GM18873 (cell line): Measurements from ENCODE around the gene KISS1R.
A peak's percentile ranks its signal among the peaks of the same experiment; 100 is the strongest.
"Not testable (repeated sequence)": the region's sequence is repeated elsewhere in the genome, so short reads cannot be mapped to it uniquely, and the experiment has no call there.

Experiments used
- ATAC-seq: cut with Tn5 transposase; IDR thresholded peaks from one replicate; pipeline ENCODE4 v1.9.1; 2021; ENCODE audit warnings: mild to moderate bottlenecking, moderate library complexity, moderate number of reproducible peaks; ENCODE audit not compliant: unreplicated experiment, low FRiP score

Gene KISS1R

DNA sequence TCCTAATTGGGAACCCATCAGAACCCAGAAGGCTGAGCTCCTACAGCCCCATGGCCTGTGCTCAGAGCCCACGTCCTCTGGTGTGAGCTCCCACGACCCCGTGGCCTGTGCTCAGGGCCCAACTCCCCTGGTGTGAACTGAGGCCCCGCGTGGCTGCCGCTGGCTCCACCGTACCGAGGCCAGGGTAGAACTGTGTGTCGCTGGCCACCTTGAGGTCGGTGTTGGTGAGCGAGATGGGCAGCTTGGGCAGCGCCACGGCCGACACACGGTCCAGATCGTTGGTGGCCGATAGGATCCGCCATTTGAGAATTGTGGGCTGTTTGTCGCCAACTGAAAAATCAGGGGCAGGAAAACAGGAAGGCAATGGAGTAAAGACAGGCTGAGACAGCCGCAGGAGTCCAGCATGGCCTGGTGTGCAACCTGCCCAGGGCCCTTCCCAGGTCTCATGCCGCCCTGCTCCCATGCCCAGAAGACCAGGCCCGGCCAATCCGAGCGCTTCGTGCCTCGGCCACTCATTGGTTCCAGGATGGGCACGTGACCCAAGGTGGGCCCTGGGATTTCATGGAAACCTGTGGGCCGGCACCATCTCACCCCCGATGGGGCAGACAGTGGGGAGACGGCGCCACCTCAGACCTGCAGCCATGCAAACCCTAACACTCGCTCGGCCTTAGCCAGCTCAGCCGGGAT, 35.6 kb upstream of the KISS1R start:
- no peak for ATAC-seq

DNA sequence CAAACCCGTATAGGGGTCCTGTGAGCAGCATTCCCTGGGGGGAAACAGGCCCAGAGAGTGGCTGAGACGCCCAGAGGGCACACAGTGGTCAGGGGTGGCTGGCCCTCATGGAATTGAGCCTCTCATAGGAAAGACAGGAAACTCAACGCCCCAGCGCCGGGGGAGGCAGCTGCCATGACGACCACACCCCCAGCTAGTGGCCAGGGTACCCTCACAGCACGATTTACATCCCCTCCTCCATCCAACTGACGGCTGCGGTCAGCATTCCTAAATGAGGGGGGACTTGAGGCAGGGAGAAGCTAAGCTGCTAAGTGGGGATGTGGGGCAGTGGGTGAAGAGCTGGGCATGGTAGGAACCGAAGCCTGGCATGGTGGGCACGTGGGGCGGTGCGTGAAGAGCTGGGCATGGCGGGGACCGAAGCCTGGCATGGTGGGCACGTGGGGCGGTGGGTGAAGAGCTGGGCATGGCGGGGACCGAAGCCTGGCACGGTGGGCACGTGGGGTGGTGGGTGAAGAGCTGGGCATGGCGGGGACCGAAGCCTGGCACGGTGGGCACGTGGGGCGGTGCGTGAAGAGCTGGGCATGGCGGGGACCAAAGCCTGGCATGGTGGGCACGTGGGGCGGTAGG, 34.1 kb upstream of the KISS1R start:
- no peak for ATAC-seq

DNA sequence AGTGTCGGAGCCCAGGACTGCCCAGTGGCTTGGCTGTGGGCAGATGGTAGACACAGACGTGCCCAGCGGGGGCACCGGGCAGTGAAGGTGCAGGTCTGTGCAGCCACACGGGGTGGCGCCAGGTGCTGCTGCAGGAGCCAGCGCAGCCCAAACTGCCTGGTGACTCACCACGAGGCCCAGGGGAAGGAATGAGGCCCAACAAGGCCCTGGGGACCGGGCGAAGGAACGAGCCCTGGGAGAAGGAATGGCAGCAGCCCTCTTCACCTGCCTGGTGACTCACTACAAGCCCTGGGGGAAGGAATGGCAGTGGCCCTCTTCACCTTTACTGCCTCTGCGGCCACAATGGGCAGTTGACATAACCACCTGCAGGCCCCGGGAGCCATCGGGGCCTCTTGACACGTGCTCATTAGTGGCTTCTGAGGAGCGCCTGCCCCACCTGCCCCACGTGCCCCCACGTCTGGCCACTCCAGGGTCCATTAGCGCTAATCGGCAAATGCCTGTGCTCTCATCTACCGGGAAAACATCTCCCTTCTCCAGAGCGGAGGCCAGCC, 33.4 kb upstream of the KISS1R start:
- ATAC-seq, result no peak

DNA sequence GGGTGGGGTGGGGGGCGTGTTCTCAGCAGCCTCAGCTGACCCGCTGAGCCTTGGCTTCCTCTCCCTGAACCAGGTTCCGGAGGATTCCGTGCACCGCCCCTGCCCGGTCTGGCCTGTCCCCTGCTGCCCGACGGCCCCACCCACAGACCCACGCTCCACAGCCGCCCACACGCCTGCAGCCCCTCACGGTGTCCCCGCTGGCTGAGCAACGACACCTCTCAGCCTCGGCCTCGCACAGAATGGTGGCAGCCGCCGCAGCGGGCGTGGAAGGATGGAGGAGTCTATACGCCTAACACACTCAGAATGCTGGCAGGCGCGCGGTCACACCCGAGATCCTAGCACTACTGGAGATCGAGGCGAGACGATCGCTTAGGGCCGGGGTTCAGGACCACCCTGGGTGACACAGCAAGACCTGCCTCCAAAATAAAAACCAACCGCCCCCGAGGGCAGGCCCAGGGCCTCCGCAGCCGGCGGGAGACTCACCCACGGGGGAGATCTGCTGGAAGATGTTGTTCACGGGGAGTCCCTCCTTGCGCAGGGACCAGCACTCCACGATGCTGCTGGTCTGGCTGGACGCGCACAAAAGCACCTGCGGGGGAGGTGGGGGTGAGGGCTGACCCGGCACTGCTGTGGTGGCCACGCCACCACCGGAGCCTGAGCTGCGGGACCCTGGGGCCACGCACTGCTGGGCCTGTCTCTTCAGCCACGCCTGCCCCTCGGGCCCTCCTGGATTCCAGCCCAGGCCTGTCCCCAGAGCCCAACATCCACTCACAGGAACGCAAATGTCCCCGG, 32.5 kb upstream of the KISS1R start:
- no peak for ATAC-seq

DNA sequence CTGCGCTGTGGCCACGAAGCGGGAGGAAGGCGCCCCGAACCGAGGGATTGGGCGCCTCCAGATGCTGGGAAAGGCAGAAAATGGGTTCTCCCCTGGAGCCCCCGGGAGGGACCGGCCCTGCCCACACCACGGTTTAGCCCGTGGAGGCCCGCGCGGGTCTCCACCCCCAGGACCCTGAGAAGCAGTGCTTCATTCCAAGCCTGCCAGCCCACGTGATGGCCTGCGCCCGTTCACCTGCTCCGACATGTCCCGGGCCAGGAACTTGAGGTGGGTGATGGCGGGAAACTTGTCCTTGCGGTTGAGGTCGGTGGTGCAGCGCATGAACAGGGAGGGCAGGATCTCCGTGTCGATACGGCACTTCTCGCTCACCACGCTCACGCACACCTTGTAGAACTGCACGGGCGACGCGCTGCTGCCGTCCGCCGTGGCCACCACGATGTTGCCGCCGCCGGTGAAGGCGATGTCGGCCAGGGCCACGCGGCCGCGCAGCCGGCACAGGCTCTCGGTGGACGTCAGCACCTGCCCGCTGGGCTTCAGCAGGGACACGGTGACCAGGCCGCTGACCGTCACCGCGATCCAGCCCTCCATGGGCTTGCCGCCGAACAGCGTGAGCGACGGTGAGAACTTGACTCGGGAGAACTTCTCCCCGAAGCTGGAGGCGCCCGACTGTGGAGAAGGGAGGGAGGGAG, 31.5 kb upstream of the KISS1R start:
- no peak for ATAC-seq

DNA sequence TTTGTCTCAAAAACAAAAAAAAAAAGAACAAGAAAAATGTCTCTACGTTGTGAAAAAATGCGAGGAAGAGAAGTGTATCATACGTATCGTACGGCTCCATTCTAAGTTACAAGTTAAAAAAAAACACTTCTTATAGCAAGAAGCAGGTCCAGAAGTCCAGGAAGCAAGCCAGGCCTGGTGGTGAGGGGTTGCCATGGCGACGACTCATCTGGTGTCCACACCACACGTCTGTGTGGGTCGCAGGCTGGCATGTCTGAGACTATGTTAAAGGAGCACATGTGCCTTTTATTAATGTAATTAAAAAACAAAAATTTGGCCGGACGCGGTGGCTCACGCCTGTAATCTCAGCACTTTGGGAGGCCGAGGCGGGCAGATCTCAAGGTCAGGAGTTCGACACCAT, 30.1 kb upstream of the KISS1R start:
- ATAC-seq, result no peak

DNA sequence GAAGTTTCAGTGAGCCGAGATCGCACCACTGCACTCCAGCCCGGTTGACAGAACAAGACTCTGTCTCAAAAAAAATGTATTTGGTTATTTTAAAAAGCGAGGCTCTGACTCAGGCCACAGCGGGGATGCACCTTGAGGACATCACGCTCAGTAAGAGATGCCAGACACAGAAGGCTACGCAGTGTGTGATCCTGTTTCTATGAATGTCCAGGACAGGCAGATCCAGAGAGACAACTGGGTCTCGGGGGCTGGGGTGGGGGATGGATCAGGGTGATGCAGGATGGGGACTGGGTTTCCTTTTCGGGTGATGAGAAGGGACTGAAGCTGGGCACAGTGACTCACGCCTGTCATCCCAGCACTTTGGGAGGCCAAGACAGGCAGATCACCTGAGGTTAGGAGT, 29.5 kb upstream of the KISS1R start:
- no peak for ATAC-seq

DNA sequence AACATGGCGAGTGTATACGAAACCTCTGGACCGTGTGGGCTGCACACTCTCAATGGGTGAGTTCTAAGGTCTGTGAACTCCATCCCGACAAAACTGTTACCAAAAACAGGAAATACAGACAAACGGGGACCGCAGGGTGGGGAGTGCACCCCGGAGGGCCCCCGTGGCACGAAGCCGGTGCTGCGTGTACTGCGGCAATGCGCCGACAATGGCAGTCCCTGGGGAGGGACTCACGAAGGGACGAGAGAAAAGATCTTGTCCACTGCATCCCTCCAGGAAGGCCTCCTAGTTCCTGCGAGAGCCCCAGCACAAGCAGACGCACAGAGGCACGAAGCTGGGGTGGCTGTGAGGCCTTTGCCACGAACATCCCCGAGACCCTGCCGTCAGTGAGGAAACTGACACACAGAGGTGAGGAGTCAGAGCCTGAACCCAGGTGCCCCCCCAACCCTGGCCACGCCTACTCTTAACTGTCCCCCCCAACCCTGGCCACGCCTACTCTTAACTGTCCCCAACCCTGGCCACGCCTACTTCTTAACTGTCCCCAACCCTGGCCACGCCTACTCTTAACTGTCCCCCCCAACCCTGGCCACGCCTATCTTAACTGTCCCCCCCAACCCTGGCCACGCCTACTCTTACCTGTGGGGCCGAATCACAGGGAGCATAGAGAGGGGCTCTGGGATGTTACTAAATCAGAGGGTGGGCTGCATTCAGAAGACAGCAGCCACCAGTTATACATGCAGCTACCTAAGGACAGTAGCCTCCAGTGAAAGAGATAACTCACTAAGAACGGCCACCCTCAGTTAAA, 28.4 kb upstream of the KISS1R start:
- ATAC-seq, result no peak

DNA sequence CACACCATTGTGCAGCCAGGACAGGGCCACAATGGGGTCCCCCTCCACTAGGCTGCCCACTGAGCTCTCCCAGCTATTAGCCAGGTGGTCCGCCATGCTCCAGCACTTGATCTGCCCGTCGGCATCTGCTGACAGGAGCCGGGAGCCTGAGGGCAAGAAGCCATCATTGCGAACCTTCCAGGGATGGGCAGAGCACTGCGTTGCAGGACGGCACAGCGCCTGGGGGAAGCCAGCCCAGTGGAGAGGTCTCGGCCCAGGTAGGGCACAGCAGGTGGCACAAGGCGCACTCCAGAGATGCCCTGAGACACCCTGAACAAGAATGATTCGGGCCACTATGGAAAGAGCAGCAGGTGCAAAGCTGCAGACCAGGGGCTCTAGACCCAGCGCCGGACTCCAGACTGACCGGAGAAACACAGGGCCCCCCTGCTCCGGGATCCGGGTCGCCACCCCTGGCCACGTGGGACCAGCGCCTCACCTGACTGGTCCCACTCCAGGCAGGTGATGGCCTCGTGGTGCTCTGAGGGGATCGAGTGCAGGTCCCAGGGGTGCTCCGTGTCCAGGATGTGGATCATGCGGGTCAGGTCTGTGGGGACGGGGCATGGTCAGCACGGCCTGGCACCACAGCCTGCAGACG, 27.4 kb upstream of the KISS1R start:
- no peak for ATAC-seq

DNA sequence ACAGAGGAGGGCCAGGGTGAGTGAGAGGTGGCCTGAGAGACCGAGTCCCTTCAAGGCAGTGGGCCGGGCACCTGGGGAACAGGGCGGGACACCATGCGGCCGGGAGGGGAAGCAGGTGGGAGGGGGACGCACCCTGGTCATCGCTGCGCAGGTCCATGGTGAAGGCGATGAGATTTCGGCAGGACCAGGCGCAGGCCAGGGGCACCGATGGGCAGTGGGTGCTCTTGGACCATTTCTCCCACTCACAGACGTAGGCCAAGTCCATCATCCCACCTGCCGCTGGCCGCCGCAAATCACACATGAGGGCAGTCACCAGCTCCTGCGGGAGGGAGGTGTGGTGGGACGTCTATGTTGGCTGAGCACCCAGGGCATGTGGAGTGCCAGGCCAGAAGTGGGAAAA, 26.3 kb upstream of the KISS1R start:
- no peak for ATAC-seq

DNA sequence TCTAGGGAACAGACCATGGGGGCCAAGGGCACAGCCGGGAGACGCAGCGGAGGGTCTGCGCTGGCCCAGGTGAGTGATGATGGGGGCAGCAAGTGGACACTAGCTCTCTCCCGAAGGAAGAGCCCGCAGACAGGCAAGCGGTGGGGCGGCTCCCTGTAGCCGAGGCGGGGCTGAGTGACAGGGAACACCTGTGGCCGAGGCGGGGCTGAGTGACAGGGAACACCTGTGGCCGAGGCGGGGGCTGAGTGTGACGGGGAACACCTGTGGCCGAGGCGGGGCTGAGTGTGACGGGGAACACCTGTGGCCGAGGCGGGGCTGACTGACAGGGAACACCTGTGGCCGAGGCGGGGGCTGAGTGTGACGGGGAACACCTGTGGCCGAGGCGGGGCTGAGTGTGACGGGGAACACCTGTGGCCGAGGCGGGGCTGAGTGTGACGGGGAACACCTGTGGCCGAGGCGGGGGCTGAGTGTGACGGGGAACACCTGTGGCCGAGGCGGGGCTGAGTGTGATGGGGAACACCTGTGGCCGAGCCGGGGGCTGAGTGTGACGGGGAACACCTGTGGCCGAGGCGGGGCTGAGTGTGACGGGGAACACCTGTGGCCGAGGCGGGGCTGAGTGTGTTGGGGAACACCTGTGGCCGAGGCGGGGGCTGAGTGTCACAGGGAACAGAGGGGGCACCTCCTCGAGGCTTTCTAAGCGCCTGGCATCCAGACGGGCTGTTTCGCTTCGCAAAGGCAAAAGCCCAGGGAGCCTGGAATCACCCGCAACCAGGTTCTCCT, 25.5 kb upstream of the KISS1R start:
- not testable (repeated sequence) for ATAC-seq

DNA sequence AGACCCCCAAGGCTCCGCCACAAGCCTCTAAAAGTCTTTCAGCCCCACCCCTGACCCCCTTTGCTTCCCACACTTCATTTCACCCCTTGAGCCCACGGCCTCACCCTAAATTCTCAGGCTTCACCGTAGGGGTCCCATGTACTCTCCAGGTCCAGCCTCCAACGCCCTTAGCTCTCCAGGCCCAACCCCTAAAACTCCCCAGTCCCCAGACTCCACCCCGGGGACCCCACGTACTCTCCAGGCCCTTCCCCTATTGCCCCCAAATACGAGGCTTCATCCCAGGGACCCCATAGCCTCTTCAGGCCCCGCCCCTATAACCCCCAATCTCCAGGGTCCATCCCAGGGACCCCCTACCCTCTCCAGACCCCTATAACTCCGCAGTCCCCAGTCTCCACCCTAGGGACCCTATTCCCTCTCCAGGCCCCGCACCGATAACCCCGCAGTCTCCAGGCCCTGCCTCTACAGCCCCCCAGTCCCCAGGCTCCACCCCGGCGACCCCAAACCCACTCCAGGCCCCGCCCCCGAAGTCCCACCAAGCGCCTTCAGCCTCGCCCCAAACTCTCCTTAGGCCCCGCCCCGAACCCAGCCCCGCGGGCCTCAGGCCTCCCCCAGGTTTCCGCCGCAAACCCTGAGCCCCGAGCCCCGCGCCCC, 24.8 kb upstream of the KISS1R start:
- ATAC-seq, result no peak

DNA sequence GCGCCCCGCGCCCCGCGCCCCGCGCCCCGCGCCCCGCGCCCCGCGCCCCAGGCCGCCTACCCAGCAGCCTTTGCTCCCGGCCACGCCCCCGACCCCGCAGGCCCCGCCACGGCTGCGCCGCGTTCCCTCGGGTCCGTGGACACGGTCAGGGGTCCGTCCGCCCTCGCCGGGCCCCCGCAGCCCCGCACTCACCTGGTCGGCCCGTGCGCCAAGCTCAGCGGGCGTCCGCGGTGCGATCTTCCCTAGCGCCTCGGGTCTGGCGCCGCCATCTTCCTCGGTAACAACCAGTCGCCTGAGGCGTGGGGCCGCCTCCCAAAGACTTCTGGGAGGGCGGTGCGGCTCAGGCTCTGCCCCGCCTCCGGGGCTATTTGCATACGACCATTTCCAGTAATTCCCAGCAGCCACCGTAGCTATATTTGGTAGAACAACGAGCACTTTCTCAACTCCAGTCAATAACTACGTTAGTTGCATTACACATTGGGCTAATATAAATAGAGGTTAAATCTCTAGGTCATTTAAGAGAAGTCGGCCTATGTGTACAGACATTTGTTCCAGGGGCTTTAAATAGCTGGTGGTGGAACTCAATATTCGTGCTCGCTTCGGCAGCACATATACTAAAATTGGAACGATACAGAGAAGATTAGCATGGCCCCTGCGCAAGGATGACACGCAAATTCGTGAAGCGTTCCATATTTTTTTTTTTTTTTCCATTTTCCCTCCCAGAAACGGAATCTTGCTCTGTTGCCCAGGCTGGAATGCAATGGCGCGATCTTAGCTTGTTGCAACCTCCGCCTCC, 24.0 kb upstream of the KISS1R start, which contains the start of the genes MED16 and RNU6-9:
MED16 (minus strand) TSS at position 294 of the 796 bp plus-strand sequence. CDS start 2,056 bp downstream, outside the sequence.
RNU6-9 (plus strand) TSS at position 591 of the 796 bp plus-strand sequence.
- ATAC-seq, result peak; percentile 64

DNA sequence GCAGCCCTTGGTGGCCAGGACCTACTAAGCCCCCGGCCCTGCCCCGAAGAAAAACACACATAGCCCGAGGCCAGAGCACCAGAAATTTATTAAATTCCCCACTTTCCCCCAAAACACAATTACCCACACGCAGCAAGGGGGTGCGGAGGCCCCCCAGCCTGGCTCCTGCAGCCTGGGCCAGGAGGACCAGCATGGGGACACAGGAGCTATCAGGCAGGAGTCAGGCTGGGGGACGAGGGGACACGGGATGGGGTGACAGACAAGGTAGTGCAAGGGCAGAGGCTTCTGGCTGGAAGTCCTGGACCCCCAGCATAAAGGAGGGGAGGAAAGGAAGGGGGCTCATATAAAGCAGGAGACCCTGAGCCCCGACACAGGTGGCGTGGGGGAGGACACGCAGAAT, 20.7 kb upstream of the KISS1R start:
- ATAC-seq, result no peak

DNA sequence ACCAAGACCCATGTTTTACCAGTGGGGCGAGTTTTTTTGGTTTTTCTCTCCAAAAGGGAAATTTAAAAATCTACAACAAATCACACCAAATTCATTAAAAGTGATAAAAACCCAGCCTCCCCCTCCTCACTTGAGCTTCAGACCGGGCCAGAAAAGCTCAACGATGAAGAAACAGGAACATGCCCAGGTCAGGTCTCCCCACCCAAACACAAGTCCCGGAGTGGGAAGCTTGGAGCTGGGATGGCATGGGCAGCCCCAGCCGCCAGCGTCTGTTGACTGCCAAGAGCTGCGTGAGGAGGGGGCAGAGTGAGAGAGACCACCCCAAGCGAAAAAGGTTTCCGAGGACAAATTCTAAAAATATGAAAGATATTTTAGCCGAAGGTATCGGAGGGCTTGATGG, 20.1 kb upstream of the KISS1R start:
- no peak for ATAC-seq

DNA sequence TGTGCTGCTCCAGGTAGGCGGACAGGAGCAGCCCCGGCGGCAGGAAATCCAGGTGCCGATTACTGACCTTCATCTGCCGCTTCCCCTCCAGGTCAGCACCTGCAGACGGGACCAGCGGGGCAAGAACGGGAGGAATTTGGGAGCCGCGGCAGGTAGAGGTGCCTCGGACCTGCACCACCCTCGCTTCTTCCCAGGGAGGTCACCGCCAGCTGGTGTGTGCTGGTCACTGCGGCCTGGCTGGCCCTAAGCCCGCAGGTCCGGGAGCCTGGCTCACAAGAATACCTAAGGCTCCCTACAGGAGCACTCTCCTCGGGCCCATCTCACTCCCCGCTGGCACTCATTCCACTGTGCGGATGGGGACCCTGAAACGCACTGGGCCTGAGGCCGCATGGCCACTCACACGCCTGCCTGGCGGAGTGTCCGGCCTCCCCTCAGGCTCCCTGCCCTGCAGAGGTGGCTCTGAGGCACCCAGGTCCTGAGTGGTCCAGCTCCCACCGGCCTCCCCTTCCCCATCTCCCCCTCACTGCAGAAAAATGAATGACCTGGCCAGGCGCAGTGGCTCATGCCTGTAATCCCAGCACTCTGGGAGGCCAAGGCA, 19.6 kb upstream of the KISS1R start:
- no peak for ATAC-seq

DNA sequence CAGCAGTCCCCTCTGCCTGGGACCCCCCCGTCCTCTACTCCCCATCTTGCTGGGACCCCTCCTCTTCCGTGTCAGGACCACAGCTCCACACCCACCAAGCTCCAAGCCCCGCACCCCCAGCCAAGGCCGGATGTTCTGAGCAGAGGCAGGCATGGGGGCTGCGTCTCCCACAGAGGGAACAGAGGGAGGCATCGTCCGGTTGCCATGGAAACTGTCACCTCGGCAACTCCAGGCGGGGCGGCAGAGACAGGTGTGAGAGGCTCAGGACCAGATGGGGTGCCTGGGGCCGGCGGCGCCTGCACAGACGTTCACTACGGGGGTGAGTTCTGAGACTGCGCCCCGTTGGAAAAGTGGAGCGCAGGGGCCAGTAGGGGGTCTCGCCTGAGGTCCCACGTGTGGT, 18.5 kb upstream of the KISS1R start:
- ATAC-seq, result no peak
